Smooth muscle cell (in vitro differentiated cells): ENCODE data around the gene CD3D. TPM values are rescaled to one million over a fixed set of nuclear protein-coding genes. Genes with fewer than 3 reads are reported as not detected.

Experiments
- DNase-seq: peaks from one replicate; lab custom pipeline; 2025; ENCODE audit not compliant: unreplicated experiment; lab: John Stamatoyannopoulos, UW
- H2AFZ ChIP-seq: fragments of 200-600 bp; sonication (generic); 2 replicates; pipeline ENCODE4 v1.6.0; 2016; ENCODE audit warnings: antibody characterized with exemption, low read depth, mild to moderate bottlenecking
- H3F3A ChIP-seq: fragments of 200-600 bp; sonication (generic); 2 replicates; pipeline ENCODE4 v1.6.0; 2017; ENCODE audit warnings: antibody characterized with exemption, low read depth
- H3K27ac ChIP-seq: fragments of 200-600 bp; sonication (generic); 2 replicates; pipeline ENCODE4 v1.5.1; 2016; ENCODE audit warnings: low read depth, mild to moderate bottlenecking
- H3K27me3 ChIP-seq: fragments of 200-600 bp; sonication (generic); 2 replicates; pipeline ENCODE4 v1.6.1; 2016; ENCODE audit warnings: low read depth, mild to moderate bottlenecking
- H3K36me3 ChIP-seq: fragments of 200-600 bp; sonication (generic); 2 replicates; pipeline ENCODE4 v1.5.1; 2016; ENCODE audit warnings: low read depth
- H3K4me1 ChIP-seq: fragments of 200-600 bp; sonication (generic); 2 replicates; pipeline ENCODE4 v1.5.1; 2016; ENCODE audit warnings: low read depth
- H3K4me2 ChIP-seq: fragments of 200-600 bp; sonication (generic); 2 replicates; pipeline ENCODE4 v1.6.0; 2016; ENCODE audit warnings: mild to moderate bottlenecking
- H3K4me3 ChIP-seq: fragments of 200-600 bp; sonication (generic); 2 replicates; pipeline ENCODE4 v1.5.1; 2016; ENCODE audit warnings: mild to moderate bottlenecking
- H3K79me2 ChIP-seq: fragments of 200-600 bp; sonication (generic); 2 replicates; pipeline ENCODE4 v1.6.0; 2016; ENCODE audit warnings: low read depth, mild to moderate bottlenecking
- H3K9ac ChIP-seq: fragments of 200-600 bp; sonication (generic); 2 replicates; pipeline ENCODE4 v1.6.0; 2016; ENCODE audit warnings: low read depth
- H3K9me3 ChIP-seq: fragments of 200-600 bp; sonication (generic); replicated peaks from 2 replicates; pipeline ENCODE4 v1.5.1; 2016; ENCODE audit warnings: low read depth
- H4K20me1 ChIP-seq: fragments of 200-600 bp; sonication (generic); 2 replicates; pipeline ENCODE4 v1.6.0; 2016; ENCODE audit warnings: low read depth
- WGBS: methylation state at CpG from one replicate; pipeline ENCODE4 v1.1.7; 2016; ENCODE audit warnings: low lambda C conversion rate; 5-methylcytosine and 5-hydroxymethylcytosine counted together
- polyA plus RNA-seq: library from polyadenylated mRNA; unstranded; fragments of >200 nt; fragmentation: Nextera tagmentation; extraction: Ambion mirVana; gene quantifications from 2 replicates; pipeline ENCODE4 v1.2.1, GENCODE V29; 2016
- total RNA-seq: library from RNA; depleted of rRNA; stranded (reverse); fragments of >200 nt; gene quantifications from 2 replicates; pipeline ENCODE4 v1.2.3, GENCODE V29; 2014
- TF ChIP-seq, protein P1 (sequence below): fragments of 200-600 bp; sonication (generic); IDR thresholded peaks from 2 replicates; pipeline ENCODE4 v1.5.1; 2017; ENCODE audit warnings: borderline replicate concordance, mild to moderate bottlenecking, antibody characterized with exemption; ENCODE audit not compliant: insufficient read depth, poor library complexity, severe bottlenecking

Gene CD3D
- total and polyA plus RNA-seq, 2 experiments from 2014 or later, result not detected

DNA sequence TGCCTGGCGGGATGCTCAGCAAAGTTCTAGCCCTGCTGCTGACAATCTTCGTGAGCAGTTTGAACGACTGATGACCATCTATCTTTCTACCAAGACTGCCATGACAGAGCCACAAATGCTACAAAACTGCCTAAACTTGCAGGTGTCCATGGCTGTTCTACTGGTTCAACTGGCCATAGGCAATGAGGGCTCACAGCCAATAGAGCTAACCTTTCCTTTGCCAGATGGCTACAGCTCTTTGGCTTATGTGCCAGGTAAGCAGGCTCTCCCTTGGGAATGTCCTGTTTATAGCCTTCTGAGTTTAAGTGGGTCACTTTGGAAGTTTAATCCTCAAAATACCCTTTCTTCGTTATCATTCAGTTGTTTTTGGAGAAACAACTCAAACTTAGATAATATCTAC is 37.0 kb upstream of the CD3D start:
- H4K20me1 ChIP-seq, result no peaks in the 10 kb centered on the region
- no peak overlapping the region for H3K4me2 ChIP-seq
- TF ChIP-seq, protein P1, sequence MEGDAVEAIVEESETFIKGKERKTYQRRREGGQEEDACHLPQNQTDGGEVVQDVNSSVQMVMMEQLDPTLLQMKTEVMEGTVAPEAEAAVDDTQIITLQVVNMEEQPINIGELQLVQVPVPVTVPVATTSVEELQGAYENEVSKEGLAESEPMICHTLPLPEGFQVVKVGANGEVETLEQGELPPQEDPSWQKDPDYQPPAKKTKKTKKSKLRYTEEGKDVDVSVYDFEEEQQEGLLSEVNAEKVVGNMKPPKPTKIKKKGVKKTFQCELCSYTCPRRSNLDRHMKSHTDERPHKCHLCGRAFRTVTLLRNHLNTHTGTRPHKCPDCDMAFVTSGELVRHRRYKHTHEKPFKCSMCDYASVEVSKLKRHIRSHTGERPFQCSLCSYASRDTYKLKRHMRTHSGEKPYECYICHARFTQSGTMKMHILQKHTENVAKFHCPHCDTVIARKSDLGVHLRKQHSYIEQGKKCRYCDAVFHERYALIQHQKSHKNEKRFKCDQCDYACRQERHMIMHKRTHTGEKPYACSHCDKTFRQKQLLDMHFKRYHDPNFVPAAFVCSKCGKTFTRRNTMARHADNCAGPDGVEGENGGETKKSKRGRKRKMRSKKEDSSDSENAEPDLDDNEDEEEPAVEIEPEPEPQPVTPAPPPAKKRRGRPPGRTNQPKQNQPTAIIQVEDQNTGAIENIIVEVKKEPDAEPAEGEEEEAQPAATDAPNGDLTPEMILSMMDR, result no peak
- peaks cover 43% of the 10 kb centered on the region for H3K36me3 ChIP-seq
- no peak overlapping the region for H3K27ac ChIP-seq
- no peak overlapping the region for H3K9ac ChIP-seq
- H3K9me3 ChIP-seq, result no peaks in the 10 kb centered on the region
- H3K27me3 ChIP-seq, result no peaks in the 10 kb centered on the region
- H3K4me3 ChIP-seq, result no peak overlapping the region
- no peaks in the 10 kb centered on the region for H3K4me1 ChIP-seq
- WGBS, result 98% methylated on average over 4 of the region's 4 CpGs
- H2AFZ ChIP-seq, result no peak overlapping the region
- no peaks in the 10 kb centered on the region for H3K79me2 ChIP-seq
- DNase-seq, result no peak
- no peaks in the 10 kb centered on the region for H3F3A ChIP-seq

DNA sequence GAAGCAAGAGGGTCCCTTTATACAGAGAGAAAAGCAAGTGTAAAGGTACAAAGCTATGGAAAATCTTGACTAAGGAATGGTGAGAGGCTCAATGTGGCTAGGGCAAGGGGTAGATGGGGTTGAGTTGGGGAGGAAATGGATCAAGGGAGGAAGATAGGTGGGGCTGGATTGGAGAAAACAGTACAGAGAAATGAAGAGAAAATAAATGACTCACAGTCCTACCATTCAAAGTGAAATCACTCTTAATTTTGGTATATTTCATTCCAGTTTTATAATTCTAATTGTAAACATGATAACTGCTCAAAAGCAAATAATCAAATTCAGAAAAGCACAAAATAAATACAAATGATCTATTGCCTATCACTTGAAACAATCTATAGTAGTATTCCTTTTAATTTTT is 33.5 kb upstream of the CD3D start:
- no peaks in the 10 kb centered on the region for H3F3A ChIP-seq
- no peaks in the 10 kb centered on the region for H3K4me1 ChIP-seq
- no peaks in the 10 kb centered on the region for H3K27me3 ChIP-seq
- DNase-seq, result no peak
- no peaks in the 10 kb centered on the region for H3K9me3 ChIP-seq
- TF ChIP-seq, protein P1, result no peak
- no peak overlapping the region for H3K4me2 ChIP-seq
- H2AFZ ChIP-seq, result no peak overlapping the region
- H3K9ac ChIP-seq, result no peak overlapping the region
- H3K4me3 ChIP-seq, result no peak overlapping the region
- H3K36me3 ChIP-seq, result peaks cover 43% of the 10 kb centered on the region
- no peaks in the 10 kb centered on the region for H4K20me1 ChIP-seq
- no peak overlapping the region for H3K27ac ChIP-seq
- H3K79me2 ChIP-seq, result no peaks in the 10 kb centered on the region

DNA sequence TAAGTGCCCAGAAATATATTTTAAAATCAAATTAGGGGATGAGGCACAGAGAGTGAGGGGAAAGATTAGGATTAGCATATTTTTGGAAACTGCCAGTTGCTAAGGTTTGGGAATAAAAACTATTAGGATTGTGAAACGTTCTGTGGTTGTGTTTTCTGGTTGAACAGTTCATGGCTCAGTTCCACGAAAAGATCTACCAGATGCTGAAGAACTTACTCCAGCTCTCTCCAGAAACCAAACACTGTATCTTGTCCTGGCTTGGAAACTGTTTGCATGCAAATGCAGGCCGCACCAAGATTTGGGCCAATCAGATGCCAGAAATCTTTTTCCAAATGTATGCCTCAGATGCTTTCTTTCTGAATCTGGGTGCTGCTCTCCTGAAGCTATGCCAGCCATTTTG is 32.2 kb upstream of the CD3D start:
- no peak for DNase-seq
- Histone ChIP-seq H3K4me2 (no peak overlapping the region), H3K9ac (no peak overlapping the region), H3K27me3 (no peaks in the 10 kb centered on the region), H3K27ac (no peak overlapping the region), H3K79me2 (no peaks in the 10 kb centered on the region), H3K4me1 (no peaks in the 10 kb centered on the region), H4K20me1 (no peaks in the 10 kb centered on the region), H2AFZ (no peak overlapping the region), H3K36me3 (peaks cover 48% of the 10 kb centered on the region), H3K9me3 (no peaks in the 10 kb centered on the region), H3K4me3 (no peak overlapping the region), H3F3A (no peaks in the 10 kb centered on the region)
- TF ChIP-seq, protein P1, result no peak
- 95% methylated on average over 3 of the region's 3 CpGs for WGBS

DNA sequence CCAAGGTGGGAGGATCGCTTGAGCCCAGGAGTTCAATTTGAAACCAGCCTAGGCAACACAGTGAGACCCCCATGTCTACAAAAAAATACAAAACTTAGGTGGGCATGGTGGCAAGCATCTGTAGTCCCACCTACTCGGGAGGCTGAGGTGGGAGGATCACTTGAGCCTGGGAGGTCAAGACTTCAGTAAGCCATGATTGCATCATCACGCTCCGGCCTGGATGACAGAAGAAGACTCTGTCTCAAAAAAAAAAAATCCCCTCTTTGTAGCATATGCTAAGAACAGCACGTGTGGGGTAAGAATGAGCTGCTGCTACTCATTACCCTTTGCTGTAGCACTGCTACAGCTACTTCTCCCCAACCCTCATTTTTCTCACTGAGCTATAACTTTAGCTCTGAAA is 31.4 kb upstream of the CD3D start:
- no peak for DNase-seq
- H3K4me1 ChIP-seq, result no peaks in the 10 kb centered on the region
- H3K79me2 ChIP-seq, result no peaks in the 10 kb centered on the region
- peaks cover 48% of the 10 kb centered on the region for H3K36me3 ChIP-seq
- 97% methylated on average over 5 of the region's 5 CpGs for WGBS
- H3K27ac ChIP-seq, result no peak overlapping the region
- no peak overlapping the region for H3K4me2 ChIP-seq
- H3K9ac ChIP-seq, result no peak overlapping the region
- no peaks in the 10 kb centered on the region for H4K20me1 ChIP-seq
- no peaks in the 10 kb centered on the region for H3K27me3 ChIP-seq
- TF ChIP-seq, protein P1, result no peak
- H3K4me3 ChIP-seq, result no peak overlapping the region
- H3K9me3 ChIP-seq, result no peaks in the 10 kb centered on the region
- no peaks in the 10 kb centered on the region for H3F3A ChIP-seq
- no peak overlapping the region for H2AFZ ChIP-seq
